ENCODE measurements around the gene ADI1. TPM values are rescaled to one million over a fixed set of nuclear protein-coding genes. Genes with fewer than 3 reads are reported as not detected.

ADI1 gene
- 34.2 and 50.2 TPM in 2 replicates for total RNA-seq

DNA sequence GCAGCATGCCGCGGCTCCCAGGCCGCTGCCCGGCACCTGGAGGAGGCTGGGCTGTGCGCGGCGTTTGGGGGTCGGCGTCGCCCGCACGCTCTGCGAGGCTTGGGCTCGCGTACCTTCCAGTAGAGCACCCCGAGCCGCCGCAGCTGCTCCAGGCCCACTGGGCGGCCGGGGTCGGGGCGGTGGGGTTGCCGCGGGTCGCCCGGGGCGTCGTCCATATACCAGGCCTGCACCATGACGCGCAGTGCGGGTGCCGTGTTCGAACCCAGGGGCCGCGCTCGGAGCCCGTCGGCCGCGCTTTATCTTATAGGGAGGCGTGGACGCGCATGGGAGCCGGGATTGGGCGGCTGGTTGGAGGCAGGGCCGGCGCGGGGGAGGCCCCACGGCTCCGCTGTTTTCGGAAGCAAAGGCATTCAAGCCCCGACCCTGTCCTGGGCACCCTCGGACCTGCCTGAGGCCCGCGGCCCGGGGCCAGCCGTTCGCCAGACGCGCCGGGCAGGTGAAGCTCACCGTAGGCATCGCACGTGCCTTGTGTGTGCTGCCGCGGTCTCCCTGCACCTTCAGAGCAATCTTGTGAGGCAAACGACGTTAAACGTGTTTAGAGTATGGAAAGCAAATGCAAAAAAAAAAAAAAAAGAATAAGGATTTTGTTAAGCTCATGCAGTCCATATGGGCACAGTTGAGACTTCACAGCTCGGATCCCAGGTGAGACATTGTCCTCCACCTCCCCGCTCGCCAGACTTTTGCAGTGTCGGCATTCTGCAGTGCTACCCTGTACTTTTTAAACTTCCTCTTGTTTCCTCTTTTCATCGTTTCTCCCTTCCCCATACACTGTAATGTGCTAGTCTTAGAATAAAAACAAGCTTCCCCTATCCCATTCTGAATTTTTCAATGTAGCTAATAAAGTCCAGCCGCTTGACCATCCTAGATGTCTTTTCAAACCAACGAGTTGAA is at the start of gene ADI1:
ADI1 (minus strand) TSS at position 277 of the 951 bp plus-strand sequence; CDS start at position 233, 44 bp downstream.

GRCh38 chr2:3558205-3559014 is 39.1 kb upstream of the ADI1 start, which contains the start of gene RNASEH1:
Gene RNASEH1 (minus strand): TSS chr2:3558333. CDS start chr2:3558260, 73 bp downstream.

Other genes with a start within 250 kb of the ADI1 start
- gene EIPR1, start 141.7 kb downstream of the ADI1 start, total RNA-seq, result 30.6 and 44.7 TPM in 2 replicates
- gene TRAPPC12, start 139.8 kb downstream of the ADI1 start, total RNA-seq, result 30.4 and 54.6 TPM in 2 replicates
- 25.3 and 28.0 TPM in 2 replicates for gene RNASEH1, start 38.8 kb upstream of the ADI1 start, total RNA-seq
- 693 and 1,102 TPM in 2 replicates for gene RPS7, start 55.7 kb upstream of the ADI1 start, total RNA-seq
- 0.16 and 0.57 TPM in 2 replicates for gene COLEC11, start 75.6 kb upstream of the ADI1 start, total RNA-seq
- gene ALLC, start 138.7 kb upstream of the ADI1 start, total RNA-seq, result not detected in 2 replicates
- 0.19 TPM in 1 of 2 replicates, not detected in the other for gene DCDC2C, start 184.0 kb upstream of the ADI1 start, total RNA-seq